Measurements from ENCODE around the gene AAGAB. TPM values are rescaled to one million over a fixed set of nuclear protein-coding genes. Genes with fewer than 3 reads are reported as not detected.

Gene AAGAB
- total RNA-seq, 1 experiment from 2014 or later: 52.0 TPM

DNA sequence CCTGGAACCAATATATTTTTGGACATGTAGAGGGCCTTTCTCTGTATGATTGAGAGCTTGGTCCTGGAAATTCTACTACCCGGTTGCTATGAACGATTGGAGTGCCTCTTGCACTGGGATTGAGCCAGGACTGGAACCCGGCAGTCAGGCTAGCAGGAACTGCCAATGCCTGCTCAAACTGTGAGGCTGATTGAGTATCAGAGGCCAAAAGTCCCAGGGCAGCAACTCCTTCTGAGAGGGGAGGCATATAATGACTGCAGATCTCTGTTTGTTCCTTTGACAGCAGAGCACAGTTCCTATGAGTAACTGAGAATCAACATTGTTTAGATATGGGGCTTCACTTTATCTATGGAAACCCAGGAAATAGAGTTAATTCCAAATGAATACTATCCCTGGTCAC is 13.0 kb upstream of the AAGAB start (continued):
- TF ChIP-seq TCF7L2 (IDR thresholded peaks at IDR 0.05; ENCODE audit: borderline replicate concordance, extremely low read depth, insufficient read depth, insufficient read length) (no peak), ZNF274 (IDR thresholded peaks at IDR 0.05; ENCODE audit: low read depth, low read length) (no peak), SIN3A (IDR thresholded peaks at IDR 0.05; ENCODE audit: low read depth) (no peak), EGR1 (IDR thresholded peaks at IDR 0.05; ENCODE audit: low read depth) (no peak)

DNA sequence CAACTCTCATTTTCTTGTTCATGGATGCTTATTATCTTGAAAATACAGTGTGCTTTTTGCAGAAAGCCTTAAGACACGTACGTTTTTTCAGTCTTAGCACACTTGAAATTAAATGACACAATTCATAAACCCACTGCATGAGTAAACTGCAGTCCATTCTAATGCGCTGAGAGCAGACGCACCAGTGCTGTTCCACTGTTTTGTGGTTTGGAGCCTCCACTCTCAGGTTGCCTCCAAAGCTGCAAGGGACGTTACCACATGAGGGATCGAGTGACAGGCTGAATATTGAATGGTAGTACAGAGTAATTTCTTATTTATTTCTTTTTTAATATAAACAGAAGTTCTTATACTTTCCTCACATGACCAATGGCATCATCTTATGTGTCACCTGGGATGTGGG is 12.4 kb upstream of the AAGAB start:
- Histone ChIP-seq H3K9me3 (ENCODE audit: control insufficient read depth in 1 of 2, insufficient read depth in 1 of 2, low read depth in 1 of 2, low read length in 2 of 2) (no peaks in the 10 kb centered on the region), H3K9ac (ENCODE audit: low read length) (no peak overlapping the region), H4K20me1 (ENCODE audit: insufficient read depth) (no peaks in the 10 kb centered on the region), H3K79me2 (ENCODE audit: insufficient read depth, low read length) (no peaks in the 10 kb centered on the region), H3K4me2 (ENCODE audit: low read length) (no peak overlapping the region), H3K4me3 (replicated peaks in 1 of 2; ENCODE audit: low read depth in 1 of 2, low read length in 2 of 2) (no peak overlapping the region), H3K9me2 (ENCODE audit: insufficient read depth) (no peaks in the 10 kb centered on the region), H3K4me1 (ENCODE audit: control insufficient read depth in 1 of 2, insufficient read depth in 2 of 2, low read length in 2 of 2) (no peaks in the 10 kb centered on the region), H3K27me3 (ENCODE audit: insufficient read depth, low read length) (no peaks in the 10 kb centered on the region), H3K36me3 (ENCODE audit: control insufficient read depth in 1 of 2, insufficient read depth in 2 of 2, low read length in 2 of 2) (no peaks in the 10 kb centered on the region), H3K27ac (ENCODE audit: low read depth, low read length) (no peak overlapping the region), H2AFZ (ENCODE audit: low read depth, low read length, poor library complexity, severe bottlenecking) (no peak overlapping the region)
- ATAC-seq (no peak), DNase-seq (ENCODE audit: low read depth, low spot score) (no peak)
- intact Hi-C loops (cut with micrococcal nuclease): no loop called here
- RAD21 ChIA-PET (ENCODE audit: low non-redundant PET in 1 of 2, low total read pairs in 2 of 2, uncharacterized antibody in 2 of 2, unreplicated experiment in 2 of 2): no interaction called here
- BruUV-seq (replicated peaks): no TSS peak
- CTCF ChIA-PET: no interaction called here
- POLR2A ChIA-PET: no interaction called here
- TF ChIP-seq, protein P1, sequence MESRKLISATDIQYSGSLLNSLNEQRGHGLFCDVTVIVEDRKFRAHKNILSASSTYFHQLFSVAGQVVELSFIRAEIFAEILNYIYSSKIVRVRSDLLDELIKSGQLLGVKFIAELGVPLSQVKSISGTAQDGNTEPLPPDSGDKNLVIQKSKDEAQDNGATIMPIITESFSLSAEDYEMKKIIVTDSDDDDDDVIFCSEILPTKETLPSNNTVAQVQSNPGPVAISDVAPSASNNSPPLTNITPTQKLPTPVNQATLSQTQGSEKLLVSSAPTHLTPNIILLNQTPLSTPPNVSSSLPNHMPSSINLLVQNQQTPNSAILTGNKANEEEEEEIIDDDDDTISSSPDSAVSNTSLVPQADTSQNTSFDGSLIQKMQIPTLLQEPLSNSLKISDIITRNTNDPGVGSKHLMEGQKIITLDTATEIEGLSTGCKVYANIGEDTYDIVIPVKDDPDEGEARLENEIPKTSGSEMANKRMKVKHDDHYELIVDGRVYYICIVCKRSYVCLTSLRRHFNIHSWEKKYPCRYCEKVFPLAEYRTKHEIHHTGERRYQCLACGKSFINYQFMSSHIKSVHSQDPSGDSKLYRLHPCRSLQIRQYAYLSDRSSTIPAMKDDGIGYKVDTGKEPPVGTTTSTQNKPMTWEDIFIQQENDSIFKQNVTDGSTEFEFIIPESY (IDR thresholded peaks at IDR 0.05; ENCODE audit: extremely low read depth, insufficient replicate concordance, low read length): no peak
- TF ChIP-seq POLR2AphosphoS5 (IDR thresholded peaks at IDR 0.05; ENCODE audit: low read depth, low read length): no peak
- TF ChIP-seq, protein P2, sequence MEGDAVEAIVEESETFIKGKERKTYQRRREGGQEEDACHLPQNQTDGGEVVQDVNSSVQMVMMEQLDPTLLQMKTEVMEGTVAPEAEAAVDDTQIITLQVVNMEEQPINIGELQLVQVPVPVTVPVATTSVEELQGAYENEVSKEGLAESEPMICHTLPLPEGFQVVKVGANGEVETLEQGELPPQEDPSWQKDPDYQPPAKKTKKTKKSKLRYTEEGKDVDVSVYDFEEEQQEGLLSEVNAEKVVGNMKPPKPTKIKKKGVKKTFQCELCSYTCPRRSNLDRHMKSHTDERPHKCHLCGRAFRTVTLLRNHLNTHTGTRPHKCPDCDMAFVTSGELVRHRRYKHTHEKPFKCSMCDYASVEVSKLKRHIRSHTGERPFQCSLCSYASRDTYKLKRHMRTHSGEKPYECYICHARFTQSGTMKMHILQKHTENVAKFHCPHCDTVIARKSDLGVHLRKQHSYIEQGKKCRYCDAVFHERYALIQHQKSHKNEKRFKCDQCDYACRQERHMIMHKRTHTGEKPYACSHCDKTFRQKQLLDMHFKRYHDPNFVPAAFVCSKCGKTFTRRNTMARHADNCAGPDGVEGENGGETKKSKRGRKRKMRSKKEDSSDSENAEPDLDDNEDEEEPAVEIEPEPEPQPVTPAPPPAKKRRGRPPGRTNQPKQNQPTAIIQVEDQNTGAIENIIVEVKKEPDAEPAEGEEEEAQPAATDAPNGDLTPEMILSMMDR (IDR thresholded peaks at IDR 0.05 in 2 of 3, conservative IDR thresholded peaks at IDR 0.05 in 1 of 3; ENCODE audit: borderline replicate concordance in 1 of 3, insufficient read depth in 1 of 3, low read depth in 2 of 3, low read length in 2 of 3): no peak
- TF ChIP-seq SIN3A (IDR thresholded peaks at IDR 0.05; ENCODE audit: low read depth): no peak
- no peak for TF ChIP-seq SP1 (IDR thresholded peaks at IDR 0.05; ENCODE audit: low read depth)
- TF ChIP-seq CBX3 (IDR thresholded peaks at IDR 0.05; ENCODE audit: low read depth): no peak
- TF ChIP-seq YY1 (IDR thresholded peaks at IDR 0.05; ENCODE audit: extremely low read depth, insufficient replicate concordance, low read depth, low read length): no peak
- no peak for TF ChIP-seq ZFX (IDR thresholded peaks at IDR 0.05)

All from HCT116 (cell line).